Stomach (tissue), 9 donors: ENCODE data around the gene DHRSX. TPM values are rescaled to one million over a fixed set of nuclear protein-coding genes. Genes with fewer than 3 reads are reported as not detected.
"Not testable (repeated sequence)": the region's sequence is repeated elsewhere in the genome, so short reads cannot be mapped to it uniquely, and the experiment has no call there.

Experiments
- DNase-seq, 2 donors: peaks; one replicate each; pipeline versions ENCODE4 v3.0.0 to v3.0.0-alpha.2; 2013 to 2019
- H3K27ac ChIP-seq, 5 donors: fragments of 200-600 bp in 4 of 5; sonication (generic) in 4 of 5; one replicate each; pipeline ENCODE4 v1.5.1; 2013 to 2019; ENCODE audit warnings: mild to moderate bottlenecking in 1 of 5, moderate library complexity in 1 of 5
- H3K27me3 ChIP-seq, 3 donors: fragments of 200-600 bp; sonication (generic); one replicate each; pipeline ENCODE4 v1.5.1; 2017 to 2019; ENCODE audit warnings: mixed run types in 1 of 3
- H3K36me3 ChIP-seq, 4 donors: fragments of 200-600 bp; sonication (generic); 1 replicate in 3 of 4; 2 replicates in 1 of 4; pipeline ENCODE4 v1.5.1; 2016 to 2019
- H3K4me1 ChIP-seq, 4 donors: fragments of 200-600 bp; sonication (generic); one replicate each; pipeline ENCODE4 v1.5.1; 2016 to 2019
- H3K4me3 ChIP-seq, 4 donors: fragments of 200-600 bp; sonication (generic) in 3 of 4; one replicate each; pipeline ENCODE4 v1.5.1; 2016 to 2019; ENCODE audit warnings: mild to moderate bottlenecking in 1 of 4
- H3K9me3 ChIP-seq, 4 donors: fragments of 200-600 bp; sonication (generic); one replicate each; pipeline ENCODE4 v1.5.1; 2016 to 2019
- CTCF ChIP-seq, 7 experiments: fragments of 450-650 bp in 4 of 7; fragments of 200-600 bp in 3 of 7; sonication (generic) in 3 of 7; IDR thresholded peaks; one replicate each; pipeline ENCODE4 v1.5.1; 2016 to 2019; ENCODE audit warnings: antibody characterized with exemption in 7 of 7, control low read depth in 2 of 7, mild to moderate bottlenecking in 1 of 7
- EP300 ChIP-seq: sonication (generic); formaldehyde crosslinking; IDR thresholded peaks from one replicate; pipeline ENCODE4 v1.6.1; 2017; ENCODE audit warnings: antibody characterized with exemption
- POLR2A ChIP-seq, 4 donors: fragments of 450-650 bp; IDR thresholded peaks; one replicate each; pipeline ENCODE4 v1.6.1; 2016; ENCODE audit warnings: antibody characterized with exemption in 4 of 4, control low read depth in 2 of 4, mild to moderate bottlenecking in 1 of 4, moderate library complexity in 1 of 4
- POLR2AphosphoS5 ChIP-seq, 3 donors: sonication (generic); formaldehyde crosslinking; IDR thresholded peaks; one replicate each; pipeline ENCODE4 v1.6.1; 2016; ENCODE audit warnings: antibody characterized with exemption in 3 of 3
- WGBS, 5 donors: extraction: QIAGEN DNeasy Blood & Tissue Kit in 3 of 5; methylation state at CpG; one replicate each; pipeline versions ENCODE4 v1.1.5 to v1.1.7; 2013 to 2018; 5-methylcytosine and 5-hydroxymethylcytosine counted together
- intact Hi-C: fragments of 100-400 bp; cut with DNase I; formaldehyde crosslinking; loops from one replicate; pipeline ENCODE4 v1.15.1; 2023; ENCODE audit warnings: low total_unique reads
- polyA plus RNA-seq, 3 donors: library from polyadenylated mRNA; stranded (reverse); fragments of 200-250 nt; gene quantifications; one replicate each; pipeline ENCODE4 v1.2.3, GENCODE V29; 2013
- total RNA-seq, 5 donors: library from RNA; depleted of rRNA; stranded (reverse); fragments of >200 nt; gene quantifications; one replicate each; pipeline versions ENCODE4 v1.1.0 to v1.2.3, GENCODE V29; 2014 to 2016
- donor health status: healthy with polysubstance abuse.
- donor health status: Bipolar disorder and iron deficiency.
- donor health status: healthy.

The DHRSX gene
- total and polyA plus RNA-seq, 8 donors = 11.2 to 69.4 (median 21.1) TPM

GRCh38 chrX:2284133-2284532 lies 216.6 kb downstream of the DHRSX start:
- no peaks in the 10 kb centered on the region for H3K9me3 ChIP-seq
- no peak overlapping the region for H3K4me3 ChIP-seq
- no peak for DNase-seq
- peaks cover 0 to 38% (median 16%) of the 10 kb centered on the region in 4 donors for H3K36me3 ChIP-seq
- H3K27me3 ChIP-seq = no peaks in the 10 kb centered on the region
- H3K4me1 ChIP-seq = no peaks in the 10 kb centered on the region
- 91 to 98% (median 95%) methylated on average over 3 of the region's 3 CpGs for WGBS, 5 donors
- intact Hi-C loops = no loop called here
- H3K27ac ChIP-seq = no peak overlapping the region
- TF ChIP-seq CTCF (IDR thresholded peaks at IDR 0.05) (no peak), EP300 (no peak), POLR2A (IDR thresholded peaks at IDR 0.05) (no peak), POLR2AphosphoS5 (IDR thresholded peaks at IDR 0.05) (no peak)

GRCh38 chrX:2283111-2283859 lies 217.5 kb downstream of the DHRSX start:
- peaks cover 0 to 31% (median 10%) of the 10 kb centered on the region in 4 donors for H3K36me3 ChIP-seq
- DNase-seq = no peak
- no peaks in the 10 kb centered on the region for H3K9me3 ChIP-seq
- H3K27ac ChIP-seq = no peak overlapping the region
- H3K4me3 ChIP-seq = no peak overlapping the region
- H3K4me1 ChIP-seq = no peaks in the 10 kb centered on the region
- H3K27me3 ChIP-seq = no peaks in the 10 kb centered on the region
- intact Hi-C loops = no loop called here
- WGBS, 5 donors = 87 to 96% (median 93%) methylated on average over 21 of the region's 21 CpGs
- no peak for TF ChIP-seq EP300
- no peak for TF ChIP-seq CTCF (IDR thresholded peaks at IDR 0.05)
- TF ChIP-seq POLR2AphosphoS5 (IDR thresholded peaks at IDR 0.05) = no peak
- no peak for TF ChIP-seq POLR2A (IDR thresholded peaks at IDR 0.05)

GRCh38 chrX:2282490-2283090 lies 218.2 kb downstream of the DHRSX start:
- Histone ChIP-seq H3K4me3 (no peak overlapping the region), H3K27ac (no peak overlapping the region), H3K36me3 (peaks cover 0 to 24% (median 9%) of the 10 kb centered on the region in 4 donors), H3K4me1 (no peaks in the 10 kb centered on the region), H3K27me3 (no peaks in the 10 kb centered on the region), H3K9me3 (no peaks in the 10 kb centered on the region)
- no peak for DNase-seq
- WGBS, 5 donors = 78 to 95% (median 88%) methylated on average over 4 to 5 of the region's 5 CpGs
- TF ChIP-seq POLR2A (IDR thresholded peaks at IDR 0.05) (no peak), EP300 (no peak), POLR2AphosphoS5 (IDR thresholded peaks at IDR 0.05) (no peak), CTCF (IDR thresholded peaks at IDR 0.05) (no peak)
- intact Hi-C loops = no loop called here

- intact Hi-C loops = no loop called here
Observed at GRCh38 chrX:2272337-2272736, 228.4 kb downstream of the DHRSX start.

GRCh38 chrX:2271595-2271994 lies 229.2 kb downstream of the DHRSX start:
- intact Hi-C loops, H3K27me3 ChIP-seq, H3K9me3 ChIP-seq, H3K27ac ChIP-seq, H3K4me1 ChIP-seq, DNase-seq, H3K4me3 ChIP-seq: not testable (repeated sequence)
- WGBS, 5 donors = 93 to 97% (median 95%) methylated on average over 9 to 10 of the region's 10 CpGs
- H3K36me3 ChIP-seq = peaks cover 0 to 18% (median 16%) of the 10 kb centered on the region in 4 donors

More at GRCh38 chrX:2272337-2272736, 228.4 kb downstream of the DHRSX start:
- WGBS, 5 donors = 55 to 60% (median 57%) methylated on average over 5 of the region's 5 CpGs
- TF ChIP-seq POLR2A (IDR thresholded peaks at IDR 0.05) = no peak
- no peak for TF ChIP-seq EP300
- no peak for TF ChIP-seq POLR2AphosphoS5 (IDR thresholded peaks at IDR 0.05)
- no peak for TF ChIP-seq CTCF (IDR thresholded peaks at IDR 0.05)
- Histone ChIP-seq H3K4me1 (no peaks in the 10 kb centered on the region), H3K27ac (no peak overlapping the region), H3K27me3 (no peaks in the 10 kb centered on the region), H3K4me3 (no peak overlapping the region), H3K36me3 (peaks cover 0 to 11% (median 10%) of the 10 kb centered on the region in 4 donors), H3K9me3 (no peaks in the 10 kb centered on the region)
- no peak for DNase-seq

- H3K4me3 ChIP-seq, H3K27ac ChIP-seq, DNase-seq, H3K4me1 ChIP-seq, intact Hi-C loops, H3K27me3 ChIP-seq, H3K9me3 ChIP-seq: not testable (repeated sequence)
- peaks cover 4 to 26% (median 24%) of the 10 kb centered on the region in 4 donors for H3K36me3 ChIP-seq
- 94 to 97% (median 96%) methylated on average over 4 of the region's 4 CpGs for WGBS, 5 donors
Observed at GRCh38 chrX:2270783-2271182, 230.0 kb downstream of the DHRSX start.
